Sigmoid colon (tissue), 7 donors: ENCODE data around the gene YWHAG. TPM values are rescaled to one million over a fixed set of nuclear protein-coding genes. Genes with fewer than 3 reads are reported as not detected.

Source experiments
- DNase-seq: peaks from one replicate; pipeline ENCODE4 v3.0.0-alpha.2; 2019
- H3K27ac ChIP-seq, 4 donors: fragments of 200-600 bp; sonication (generic); one replicate each; pipeline ENCODE4 v1.5.1; 2016 to 2019; ENCODE audit warnings: mild to moderate bottlenecking in 1 of 4
- H3K27me3 ChIP-seq, 3 donors: fragments of 200-600 bp; sonication (generic); one replicate each; pipeline ENCODE4 v1.5.1; 2019; ENCODE audit warnings: mild to moderate bottlenecking in 1 of 3
- H3K36me3 ChIP-seq, 4 donors: fragments of 200-600 bp; sonication (generic); one replicate each; pipeline ENCODE4 v1.5.1; 2016 to 2019
- H3K4me1 ChIP-seq, 4 donors: fragments of 200-600 bp; sonication (generic); one replicate each; pipeline ENCODE4 v1.5.1; 2017 to 2019
- H3K4me3 ChIP-seq, 4 donors: fragments of 200-600 bp; sonication (generic); one replicate each; pipeline ENCODE4 v1.5.1; 2017 to 2019; ENCODE audit warnings: mild to moderate bottlenecking in 2 of 4, moderate library complexity in 1 of 4
- H3K9me3 ChIP-seq, 4 donors: fragments of 200-600 bp in 3 of 4; sonication (generic) in 3 of 4; one replicate each; pipeline versions ENCODE4 v1.5.1 to v1.6.1; 2013 to 2019
- CTCF ChIP-seq, 4 experiments: fragments of 450-650 bp in 3 of 4; fragments of 200-600 bp in 1 of 4; IDR thresholded peaks; one replicate each; pipeline ENCODE4 v1.5.1; 2016 to 2019; ENCODE audit warnings: antibody characterized with exemption in 4 of 4, mild to moderate bottlenecking in 3 of 4, moderate library complexity in 2 of 4
- EP300 ChIP-seq, 4 donors: sonication (generic); formaldehyde crosslinking; IDR thresholded peaks; one replicate each; pipeline ENCODE4 v1.6.1; 2017; ENCODE audit warnings: antibody characterized with exemption in 4 of 4
- POLR2A ChIP-seq, 2 donors: fragments of 450-650 bp; IDR thresholded peaks; one replicate each; pipeline ENCODE4 v1.6.1; 2016; ENCODE audit warnings: antibody characterized with exemption in 2 of 2, mild to moderate bottlenecking in 2 of 2, moderate library complexity in 2 of 2
- POLR2AphosphoS5 ChIP-seq, 4 donors: sonication (generic); formaldehyde crosslinking; IDR thresholded peaks; one replicate each; pipeline ENCODE4 v1.6.1; 2017; ENCODE audit warnings: antibody characterized with exemption in 4 of 4
- WGBS, 2 donors: extraction: QIAGEN DNeasy Blood & Tissue Kit; methylation state at CpG; one replicate each; pipeline ENCODE4 v1.1.7; 2013; 5-methylcytosine and 5-hydroxymethylcytosine counted together
- intact Hi-C: fragments of 100-400 bp; cut with DNase I; formaldehyde crosslinking; loops from one replicate; pipeline ENCODE4 v1.15.1; 2023
- polyA plus RNA-seq, 3 donors: library from polyadenylated mRNA; stranded (reverse); fragments of 200-250 nt; gene quantifications; one replicate each; pipeline ENCODE4 v1.2.3, GENCODE V29; 2013
- total RNA-seq, 4 donors: library from RNA; depleted of rRNA; stranded (reverse); fragments of >200 nt; gene quantifications; one replicate each; pipeline ENCODE4 v1.1.0, GENCODE V29; 2016
- donor health status: healthy with polysubstance abuse.
- donor health status: Bipolar disorder and iron deficiency.
- donor health status: healthy.

Gene YWHAG
- total and polyA plus RNA-seq, 7 donors, result 42.5 to 64.0 (median 54.2) TPM

GRCh38 chr7:76356115-76356514 lies 2.7 kb downstream of the YWHAG start:
- peaks cover 0 to 9% (median 0%) of the 10 kb centered on the region in 4 donors for H3K36me3 ChIP-seq
- 87 to 90% methylated on average over 4 of the region's 4 CpGs for WGBS, 2 donors
- H3K27me3 ChIP-seq, result no peaks in the 10 kb centered on the region
- peaks cover 4 to 68% (median 59%) of the 10 kb centered on the region in 4 donors for H3K4me1 ChIP-seq
- H3K4me3 ChIP-seq, result no peak overlapping the region
- H3K27ac ChIP-seq, result peak overlapping the region in 3 of 4 donors; percentile 26 to 99 (median 97)
- no peak for DNase-seq
- TF ChIP-seq POLR2AphosphoS5 (IDR thresholded peaks at IDR 0.05), result no peak
- no peak for TF ChIP-seq EP300 (IDR thresholded peaks at IDR 0.05)
- TF ChIP-seq CTCF (IDR thresholded peaks at IDR 0.05), result no peak
- TF ChIP-seq POLR2A (IDR thresholded peaks at IDR 0.05), result no peak
- intact Hi-C loops, result loop anchor here (5.0 kb wide), 1 partner anchor 179 kb away; no protein-coding TSS in a partner anchor
- H3K9me3 ChIP-seq, result no peaks in the 10 kb centered on the region

- WGBS, 2 donors, result 92 to 97% methylated on average over 9 of the region's 9 CpGs
- Histone ChIP-seq H3K27me3 (no peaks in the 10 kb centered on the region), H3K4me1 (peaks cover 4 to 75% (median 63%) of the 10 kb centered on the region in 4 donors), H3K4me3 (no peak overlapping the region), H3K27ac (peak overlapping the region in 2 of 4 donors; percentile 26 to 99), H3K36me3 (peaks cover 0 to 13% (median 0%) of the 10 kb centered on the region in 4 donors), H3K9me3 (no peaks in the 10 kb centered on the region)
- peak; percentile 18 for DNase-seq
- TF ChIP-seq POLR2A (IDR thresholded peaks at IDR 0.05) (no peak), EP300 (IDR thresholded peaks at IDR 0.05) (no peak), CTCF (IDR thresholded peaks at IDR 0.05) (no peak), POLR2AphosphoS5 (IDR thresholded peaks at IDR 0.05) (no peak)
- intact Hi-C loops, result loop anchor here (5.0 kb wide), 1 partner anchor 178 kb away; no protein-coding TSS in a partner anchor
These were observed 3.6 kb downstream of the YWHAG start for GRCh38 chr7:76354981-76355730.

DNA sequence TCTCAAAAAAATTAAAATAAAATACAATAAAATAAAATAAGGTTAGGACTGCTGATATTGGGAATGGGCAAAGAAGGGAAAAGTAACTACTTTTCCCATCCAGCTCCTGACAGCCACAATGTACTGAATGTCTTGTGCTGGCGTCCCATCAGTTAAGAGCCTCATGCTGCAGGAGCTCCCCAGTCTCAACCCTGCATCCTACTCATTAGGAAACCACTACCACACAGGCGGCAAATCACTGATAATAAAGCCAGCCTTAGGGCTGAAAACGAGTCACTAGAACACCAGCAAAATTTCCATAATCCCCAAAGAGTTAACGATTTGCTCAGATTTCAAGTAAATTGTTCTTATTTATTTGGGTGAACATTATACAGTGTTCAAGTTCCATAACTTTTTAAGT lies 4.3 kb downstream of the YWHAG start:
- no peak for DNase-seq
- peaks cover 4 to 72% (median 60%) of the 10 kb centered on the region in 4 donors for H3K4me1 ChIP-seq
- 87% methylated on average over 4 of the region's 4 CpGs for WGBS, 2 donors
- no peaks in the 10 kb centered on the region for H3K9me3 ChIP-seq
- H3K27ac ChIP-seq, result no peak overlapping the region
- no peak for TF ChIP-seq POLR2AphosphoS5 (IDR thresholded peaks at IDR 0.05)
- no peak for TF ChIP-seq EP300 (IDR thresholded peaks at IDR 0.05)
- no peak for TF ChIP-seq POLR2A (IDR thresholded peaks at IDR 0.05)
- TF ChIP-seq CTCF (IDR thresholded peaks at IDR 0.05), result no peak
- peaks cover 0 to 20% (median 0%) of the 10 kb centered on the region in 4 donors for H3K36me3 ChIP-seq
- H3K4me3 ChIP-seq, result no peak overlapping the region
- intact Hi-C loops, result no loop called here
- no peaks in the 10 kb centered on the region for H3K27me3 ChIP-seq

DNA sequence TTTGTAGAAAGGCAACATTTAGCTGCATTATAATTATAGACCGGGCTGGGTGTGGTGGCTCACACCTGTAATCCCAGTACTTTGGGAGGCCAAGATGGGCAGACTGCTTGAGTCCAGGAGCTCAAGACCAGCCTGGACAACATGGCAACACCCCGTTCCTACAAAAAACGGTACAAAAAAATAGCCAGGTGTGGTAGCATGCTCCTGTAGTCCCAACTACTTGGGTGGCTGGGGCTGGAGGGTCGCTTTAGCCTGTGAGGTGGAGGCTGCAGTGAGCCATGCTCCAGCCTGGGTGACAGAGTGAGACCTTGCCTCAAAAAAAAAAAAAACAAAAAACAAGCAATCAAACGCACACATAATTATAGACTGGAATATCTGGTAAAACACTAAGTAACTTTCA lies 5.0 kb downstream of the YWHAG start:
- intact Hi-C loops, result no loop called here
- 92 to 97% methylated on average over 5 of the region's 5 CpGs for WGBS, 2 donors
- Histone ChIP-seq H3K9me3 (no peaks in the 10 kb centered on the region), H3K4me3 (no peak overlapping the region), H3K4me1 (peaks cover 2 to 71% (median 58%) of the 10 kb centered on the region in 4 donors), H3K27ac (no peak overlapping the region), H3K36me3 (peaks cover 0 to 21% (median 0%) of the 10 kb centered on the region in 4 donors), H3K27me3 (no peaks in the 10 kb centered on the region)
- TF ChIP-seq POLR2AphosphoS5 (IDR thresholded peaks at IDR 0.05) (no peak), CTCF (IDR thresholded peaks at IDR 0.05) (no peak), POLR2A (IDR thresholded peaks at IDR 0.05) (no peak), EP300 (IDR thresholded peaks at IDR 0.05) (no peak)
- peak; percentile 52 for DNase-seq
